PC-9 (cell line): Measurements from ENCODE around the gene SSB. TPM values are rescaled to one million over a fixed set of nuclear protein-coding genes. Genes with fewer than 3 reads are reported as not detected.

Source experiments
- BruUV-seq: library from RNA; stranded (reverse); fragments of 400-500 nt; replicated peaks from 2 replicates; lab custom pipeline; 2021; lab: Mats Ljungman, UMichigan
- CTCF ChIA-PET: fragments of 300-600 bp; sonication (Branson Sonifier 250); formaldehyde crosslinking; loops from one replicate; lab custom pipeline; 2022; ENCODE audit warnings: antibody characterized with exemption; lab: Charles Lee
- POLR2A ChIA-PET: fragments of 300-600 bp; sonication (Branson Sonifier 250); formaldehyde crosslinking; loops from one replicate; lab custom pipeline; 2022; ENCODE audit warnings: antibody characterized with exemption; ENCODE audit not compliant: unreplicated experiment; lab: Charles Lee
- DNase-seq, 2 experiments: peaks; one replicate each; pipeline versions ENCODE4 v3.0.0 to v3.0.0-alpha.2; 2015 to 2022; ENCODE audit warnings: mixed read lengths in 1 of 2
- H2AFZ ChIP-seq: fragments of 200-600 bp; sonication (generic); 2 replicates; pipeline ENCODE4 v1.8.1; 2017; ENCODE audit warnings: antibody characterized with exemption
- H3F3A ChIP-seq: fragments of 200-600 bp; sonication (generic); 2 replicates; pipeline ENCODE4 v1.8.1; 2017; ENCODE audit warnings: antibody characterized with exemption, mild to moderate bottlenecking, low read depth; ENCODE audit not compliant: insufficient read depth
- H3K27ac ChIP-seq: fragments of 200-600 bp; sonication (generic); 2 replicates; pipeline ENCODE4 v1.6.1; 2016; ENCODE audit warnings: mixed run types
- H3K27me3 ChIP-seq: fragments of 200-600 bp; sonication (generic); 2 replicates; pipeline ENCODE4 v1.6.1; 2016; ENCODE audit warnings: low read depth, mixed run types; ENCODE audit not compliant: insufficient read depth
- H3K36me3 ChIP-seq: fragments of 200-600 bp; sonication (generic); 2 replicates; pipeline ENCODE4 v1.6.1; 2016; ENCODE audit warnings: low read depth, mixed run types
- H3K4me1 ChIP-seq: fragments of 200-600 bp; sonication (generic); replicated peaks from 2 replicates; pipeline ENCODE4 v1.6.1; 2016; ENCODE audit warnings: mixed run types; ENCODE audit not compliant: insufficient read depth
- H3K4me2 ChIP-seq: fragments of 200-600 bp; sonication (generic); 2 replicates; pipeline ENCODE4 v1.6.1; 2017; ENCODE audit warnings: mixed run types
- H3K4me3 ChIP-seq: fragments of 200-600 bp; sonication (generic); 2 replicates; pipeline ENCODE4 v1.6.1; 2016; ENCODE audit warnings: mixed run types
- H3K79me2 ChIP-seq: fragments of 200-600 bp; sonication (generic); 2 replicates; pipeline ENCODE4 v1.6.1; 2017; ENCODE audit warnings: low read depth, mixed run types
- H3K9me2 ChIP-seq: fragments of 200-600 bp; sonication (generic); 2 replicates; pipeline ENCODE4 v1.8.1; 2017; ENCODE audit warnings: mild to moderate bottlenecking; ENCODE audit not compliant: insufficient read depth
- H3K9me3 ChIP-seq: fragments of 200-600 bp; sonication (generic); 2 replicates; pipeline ENCODE4 v1.8.1; 2016; ENCODE audit warnings: low read depth; ENCODE audit not compliant: insufficient read depth
- H4K20me1 ChIP-seq: fragments of 200-600 bp; sonication (generic); 2 replicates; pipeline ENCODE4 v1.8.1; 2017; ENCODE audit not compliant: insufficient read depth
- CTCF ChIP-seq: fragments of 200-600 bp; sonication (generic); conservative IDR thresholded peaks from 2 replicates; pipeline ENCODE4 v1.6.1; 2017; ENCODE audit warnings: mixed run types, antibody characterized with exemption, mild to moderate bottlenecking, moderate library complexity
- EZH2 ChIP-seq: fragments of 200-600 bp; sonication (generic); IDR thresholded peaks from 2 replicates; pipeline ENCODE4 v1.8.0; 2017; ENCODE audit warnings: antibody characterized with exemption, low read depth
- intact Hi-C: fragments of 100-400 bp; cut with micrococcal nuclease; formaldehyde crosslinking; loops from one replicate; pipeline ENCODE4 v1.10.0; 2022; ENCODE audit not compliant: unreplicated experiment
- total RNA-seq: library from RNA; stranded (reverse); gene quantifications from 2 replicates; pipeline ENCODE4 v1.2.3, GENCODE V29; 2021

The SSB gene
- total RNA-seq, 1 experiment from 2014 or later: 71.3 TPM

DNA sequence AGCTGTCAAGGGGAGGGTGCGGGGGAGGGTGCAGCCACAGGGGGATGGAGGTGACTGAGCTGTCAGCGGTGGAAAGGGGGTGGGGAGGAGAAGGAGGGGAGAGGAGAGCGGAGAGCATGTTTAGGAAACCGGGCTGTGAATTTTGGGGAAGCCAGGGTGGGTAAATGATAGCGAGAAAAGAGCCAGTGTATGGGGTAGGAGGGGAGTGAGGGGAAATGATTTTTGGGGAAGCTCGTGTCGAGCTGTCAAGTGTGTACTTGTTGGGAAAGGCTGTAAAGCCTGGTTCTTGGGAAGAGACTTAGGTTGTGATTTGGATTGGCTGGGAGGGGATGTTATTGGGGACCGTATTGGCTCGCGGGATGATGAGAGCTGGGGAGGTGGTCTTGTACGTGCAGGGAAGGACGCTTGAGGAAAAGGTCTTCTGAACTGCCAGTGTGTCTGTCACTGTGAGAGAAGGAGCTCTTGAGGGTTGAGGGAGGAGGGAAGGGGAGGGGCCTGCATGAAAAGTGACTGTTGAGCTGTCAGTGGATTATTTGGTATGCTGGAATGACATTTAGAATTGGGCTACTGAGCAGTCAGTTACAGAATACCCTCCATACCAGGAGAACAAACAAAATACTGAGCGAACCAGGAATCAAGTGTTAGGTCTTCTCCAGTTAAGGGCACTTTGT is 29.6 kb downstream of the SSB start:
- H3F3A ChIP-seq: no peaks in the 10 kb centered on the region
- no peaks in the 10 kb centered on the region for H3K36me3 ChIP-seq
- peak overlapping the region; percentile 90 for H3K4me2 ChIP-seq
- intact Hi-C loops: no loop called here
- H4K20me1 ChIP-seq: peaks cover 11% of the 10 kb centered on the region
- no peaks in the 10 kb centered on the region for H3K9me2 ChIP-seq
- no peaks in the 10 kb centered on the region for H3K9me3 ChIP-seq
- peak; percentile 11 to 40 for DNase-seq
- H3K4me1 ChIP-seq: peaks cover 10% of the 10 kb centered on the region; the same call in 1 of the 2 replicates
- H3K79me2 ChIP-seq: peaks cover 60% of the 10 kb centered on the region
- TF ChIP-seq CTCF: no peak
- no peak for TF ChIP-seq EZH2
- H3K4me3 ChIP-seq: peak overlapping the region; percentile 64
- H3K27me3 ChIP-seq: no peaks in the 10 kb centered on the region
- H2AFZ ChIP-seq: peak overlapping the region; percentile 60; the same call in 1 of the 2 replicates
- BruUV-seq: no TSS peak
- ChIA-PET CTCF (no interaction called here), POLR2A (interaction anchor here (0.5 to 0.7 kb wide), 3 partner anchors 19 to 665 kb away, joined by 3 to 7 read pairs (median 4); no protein-coding TSS in a partner anchor)
- no peak overlapping the region for H3K27ac ChIP-seq

DNA sequence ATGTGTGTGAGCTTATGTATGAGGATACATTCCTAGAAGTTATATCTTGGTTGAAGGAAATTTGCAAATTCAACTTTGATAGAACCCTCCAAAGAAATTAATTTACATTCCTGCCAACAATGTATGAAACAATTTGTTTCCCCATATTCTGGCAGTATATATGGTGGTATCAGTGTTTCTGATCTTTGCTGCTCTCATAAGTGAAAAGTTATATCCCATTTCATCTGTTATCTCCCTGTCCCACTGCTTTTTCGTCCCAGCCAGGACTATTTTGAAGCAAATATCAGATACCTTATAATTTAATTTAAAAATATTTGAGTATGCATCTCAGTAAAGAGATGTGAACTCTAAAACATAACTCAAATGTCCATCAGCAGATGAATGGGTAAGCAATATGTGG is 35.7 kb downstream of the SSB start:
- H3F3A ChIP-seq: no peaks in the 10 kb centered on the region
- no peaks in the 10 kb centered on the region for H3K9me3 ChIP-seq
- no peak overlapping the region for H2AFZ ChIP-seq
- DNase-seq: no peak
- H3K27me3 ChIP-seq: no peaks in the 10 kb centered on the region
- H3K27ac ChIP-seq: no peak overlapping the region
- H3K36me3 ChIP-seq: no peaks in the 10 kb centered on the region
- intact Hi-C loops: no loop called here
- H4K20me1 ChIP-seq: no peaks in the 10 kb centered on the region
- no TSS peak for BruUV-seq
- no peak overlapping the region for H3K4me2 ChIP-seq
- no peaks in the 10 kb centered on the region for H3K9me2 ChIP-seq
- ChIA-PET CTCF (no interaction called here), POLR2A (no interaction called here)
- peaks cover 36% of the 10 kb centered on the region for H3K79me2 ChIP-seq
- no peak overlapping the region for H3K4me3 ChIP-seq
- H3K4me1 ChIP-seq: no peaks in the 10 kb centered on the region
- no peak for TF ChIP-seq EZH2
- TF ChIP-seq CTCF: no peak

DNA sequence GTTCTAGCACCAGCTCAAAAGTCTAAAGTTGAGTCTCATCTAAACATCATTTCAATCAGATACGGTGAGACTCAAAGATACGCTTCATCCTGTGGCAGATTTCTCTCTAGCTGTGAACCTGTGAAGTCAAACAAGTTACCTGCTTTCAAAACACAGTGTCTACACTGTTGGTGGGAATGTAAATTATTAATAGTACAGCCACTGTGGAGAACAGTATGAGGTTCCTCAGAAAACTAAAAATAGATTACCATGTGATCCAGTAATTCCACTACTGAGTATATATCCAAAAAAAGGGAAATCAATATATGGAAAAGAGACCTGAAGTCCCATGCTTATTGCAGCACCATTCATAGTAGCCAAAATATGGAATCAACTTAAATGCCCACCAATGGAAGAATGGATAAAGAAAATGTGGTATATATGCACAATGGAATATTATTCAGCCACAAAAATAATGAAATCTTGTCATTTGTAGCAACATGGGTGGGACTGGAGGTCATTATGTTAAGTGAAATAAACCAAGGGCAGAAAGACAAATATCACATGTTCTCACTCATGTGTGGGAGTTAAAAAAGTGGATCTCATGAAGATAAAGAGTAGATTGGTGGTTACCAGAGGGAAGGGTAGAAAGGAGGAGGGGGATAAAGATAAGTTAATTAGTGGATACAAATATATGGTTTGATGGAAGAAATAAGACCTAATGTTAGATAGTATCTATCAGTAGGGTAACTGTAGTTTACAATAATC is 40.2 kb downstream of the SSB start:
- no peak for DNase-seq
- ChIA-PET CTCF (no interaction called here), POLR2A (no interaction called here)
- BruUV-seq: no TSS peak
- no peak overlapping the region for H3K27ac ChIP-seq
- peaks cover under 1% of the 10 kb centered on the region; the same call in 1 of the 2 replicates for H3K79me2 ChIP-seq
- no peak overlapping the region for H3K4me2 ChIP-seq
- no peaks in the 10 kb centered on the region for H4K20me1 ChIP-seq
- H2AFZ ChIP-seq: no peak overlapping the region
- no peaks in the 10 kb centered on the region for H3K4me1 ChIP-seq
- H3K36me3 ChIP-seq: no peaks in the 10 kb centered on the region
- no peaks in the 10 kb centered on the region for H3K9me3 ChIP-seq
- no peaks in the 10 kb centered on the region for H3K9me2 ChIP-seq
- H3K4me3 ChIP-seq: no peak overlapping the region
- intact Hi-C loops: no loop called here
- H3K27me3 ChIP-seq: no peaks in the 10 kb centered on the region
- no peaks in the 10 kb centered on the region for H3F3A ChIP-seq
- TF ChIP-seq CTCF: no peak
